ENCODE results near the gene B3GALT2. TPM values are rescaled to one million over a fixed set of nuclear protein-coding genes. Genes with fewer than 3 reads are reported as not detected.
A peak's percentile ranks its signal among the peaks of the same experiment; 100 is the strongest.

B3GALT2 gene
- total RNA-seq, 3 donors from 2014 or later (not counting 1 experiment from before 2014, with no cell fraction given), result not detected

GRCh38 chr1:193184776-193185175 is 1.6 kb downstream of the B3GALT2 start:
- peaks cover 3% of the 10 kb centered on the region for H3K4me1 ChIP-seq (ENCODE audit: control insufficient read depth, insufficient read depth, low read length)
- H3K4me3 Mint-ChIP-seq, result no peak overlapping the region
- no peak for ATAC-seq
- no peaks in the 10 kb centered on the region for H3K27me3 Mint-ChIP-seq (ENCODE audit: low read depth in 2 of 2)
- H3K27ac ChIP-seq (ENCODE audit: low read length), result no peak overlapping the region
- H3K27ac Mint-ChIP-seq, result no peak overlapping the region
- no peaks in the 10 kb centered on the region for H3K9me3 ChIP-seq (ENCODE audit: control insufficient read depth, insufficient read depth, low read length)
- no peaks in the 10 kb centered on the region for H3K9me3 Mint-ChIP-seq
- no peak for TF ChIP-seq CTCF (IDR thresholded peaks at IDR 0.05)
- intact Hi-C loops (cut with micrococcal nuclease), result loop anchor here (10.0 kb wide), 1 partner anchor 570 kb away; no protein-coding TSS in a partner anchor
- no peaks in the 10 kb centered on the region for H3K36me3 Mint-ChIP-seq
- no peaks in the 10 kb centered on the region for H3K36me3 ChIP-seq (ENCODE audit: control insufficient read depth, insufficient read depth, low read length)
- WGBS (ENCODE audit: insufficient coverage), result no CpG with 5 or more reads among the region's 1 CpG
- H3K4me1 Mint-ChIP-seq, result peaks cover 30 to 42% of the 10 kb centered on the region in 2 donors
- no peaks in the 10 kb centered on the region for H3K27me3 ChIP-seq (ENCODE audit: control insufficient read depth, insufficient read depth, low read length)
- H3K4me3 ChIP-seq (ENCODE audit: low read length), result peak overlapping the region; percentile 18
- DNase-seq, result no peak

GRCh38 chr1:193183019-193183627 is 3.3 kb downstream of the B3GALT2 start:
- Histone ChIP-seq H3K9me3 (ENCODE audit: control insufficient read depth, insufficient read depth, low read length) (no peaks in the 10 kb centered on the region), H3K4me3 (ENCODE audit: low read length) (no peak overlapping the region), H3K4me1 (ENCODE audit: control insufficient read depth, insufficient read depth, low read length) (peaks cover 3% of the 10 kb centered on the region), H3K27ac (ENCODE audit: low read length) (no peak overlapping the region), H3K27me3 (ENCODE audit: control insufficient read depth, insufficient read depth, low read length) (no peaks in the 10 kb centered on the region), H3K36me3 (ENCODE audit: control insufficient read depth, insufficient read depth, low read length) (no peaks in the 10 kb centered on the region)
- no CpG with 5 or more reads among the region's 2 CpGs for WGBS (ENCODE audit: insufficient coverage)
- Mint-ChIP-seq H3K4me3 (no peak overlapping the region), H3K4me1 (peaks cover 27 to 38% of the 10 kb centered on the region in 2 donors), H3K27ac (no peak overlapping the region), H3K36me3 (no peaks in the 10 kb centered on the region), H3K27me3 (ENCODE audit: low read depth in 2 of 2) (no peaks in the 10 kb centered on the region), H3K9me3 (no peaks in the 10 kb centered on the region)
- DNase-seq, result peak in 1 of 2 donors; percentile 78
- peak; percentile 93 for TF ChIP-seq CTCF (IDR thresholded peaks at IDR 0.05)
- intact Hi-C loops (cut with micrococcal nuclease), result loop anchor here (1.0 to 10.0 kb wide), 2 partner anchors 572 to 1112 kb away; no protein-coding TSS in a partner anchor
- ATAC-seq, result peak; percentile 74 to 83 (median 83)

GRCh38 chr1:193181985-193182384 is 4.4 kb downstream of the B3GALT2 start:
- Mint-ChIP-seq H3K27ac (no peak overlapping the region), H3K4me1 (peaks cover 25 to 32% of the 10 kb centered on the region in 2 donors), H3K9me3 (no peaks in the 10 kb centered on the region), H3K27me3 (ENCODE audit: low read depth in 2 of 2) (no peaks in the 10 kb centered on the region), H3K4me3 (no peak overlapping the region), H3K36me3 (no peaks in the 10 kb centered on the region)
- Histone ChIP-seq H3K36me3 (ENCODE audit: control insufficient read depth, insufficient read depth, low read length) (no peaks in the 10 kb centered on the region), H3K9me3 (ENCODE audit: control insufficient read depth, insufficient read depth, low read length) (no peaks in the 10 kb centered on the region), H3K27me3 (ENCODE audit: control insufficient read depth, insufficient read depth, low read length) (no peaks in the 10 kb centered on the region), H3K4me3 (ENCODE audit: low read length) (no peak overlapping the region), H3K27ac (ENCODE audit: low read length) (no peak overlapping the region), H3K4me1 (ENCODE audit: control insufficient read depth, insufficient read depth, low read length) (peaks cover 3% of the 10 kb centered on the region)
- whole genome bisulfite sequencing (ENCODE audit: insufficient coverage), result 80% methylated on average over 2 of the region's 2 CpGs
- no peak for DNase-seq
- intact Hi-C loops (cut with micrococcal nuclease), result loop anchor here (10.0 kb wide), 1 partner anchor 573 kb away; no protein-coding TSS in a partner anchor
- no peak for ATAC-seq
- no peak for TF ChIP-seq CTCF (IDR thresholded peaks at IDR 0.05)

All from natural killer cell (primary cell).